GM12872 (cell line): Measurements from ENCODE around the gene TEX19.

ENCODE experiments used
- CTCF ChIP-seq: IDR thresholded peaks from 3 replicates; pipeline ENCODE4 v1.5.1; 2011; ENCODE audit warnings: low read depth, mild to moderate bottlenecking, low read length, moderate library complexity; ENCODE audit not compliant: insufficient read depth

Gene TEX19

DNA sequence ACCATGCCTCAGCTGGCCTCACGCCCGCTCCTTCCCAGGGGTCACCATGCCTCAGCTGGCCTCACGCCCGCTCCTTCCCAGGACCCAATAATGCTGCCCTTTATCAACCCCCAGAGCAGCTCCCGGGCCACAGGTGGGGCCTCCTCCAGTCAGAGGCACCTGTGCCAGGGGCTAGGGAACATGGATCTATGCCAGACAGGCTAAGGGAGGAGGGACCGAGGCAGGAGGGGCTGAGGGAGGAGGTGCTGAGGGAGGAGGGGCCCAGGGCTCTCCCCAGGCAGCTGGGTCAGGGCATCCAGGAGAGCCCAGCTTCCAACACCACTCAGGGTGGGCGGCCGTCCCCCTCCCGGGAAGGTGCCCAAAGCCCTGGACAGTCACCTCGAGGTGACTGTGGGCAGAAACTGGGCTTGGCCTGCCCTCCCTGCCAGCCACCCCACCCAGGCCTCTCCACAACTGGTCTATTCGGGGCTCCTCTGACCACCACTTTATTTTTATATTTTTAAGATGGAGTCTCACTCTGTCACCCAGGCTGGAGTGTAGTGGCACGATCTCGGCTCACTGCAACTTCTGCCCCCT is 31.9 kb downstream of the TEX19 start:
- TF ChIP-seq CTCF = no peak

- no peak for TF ChIP-seq CTCF
Measured at GRCh38 chr17:82391496-82392066, 32.5 kb downstream of the TEX19 start.

DNA sequence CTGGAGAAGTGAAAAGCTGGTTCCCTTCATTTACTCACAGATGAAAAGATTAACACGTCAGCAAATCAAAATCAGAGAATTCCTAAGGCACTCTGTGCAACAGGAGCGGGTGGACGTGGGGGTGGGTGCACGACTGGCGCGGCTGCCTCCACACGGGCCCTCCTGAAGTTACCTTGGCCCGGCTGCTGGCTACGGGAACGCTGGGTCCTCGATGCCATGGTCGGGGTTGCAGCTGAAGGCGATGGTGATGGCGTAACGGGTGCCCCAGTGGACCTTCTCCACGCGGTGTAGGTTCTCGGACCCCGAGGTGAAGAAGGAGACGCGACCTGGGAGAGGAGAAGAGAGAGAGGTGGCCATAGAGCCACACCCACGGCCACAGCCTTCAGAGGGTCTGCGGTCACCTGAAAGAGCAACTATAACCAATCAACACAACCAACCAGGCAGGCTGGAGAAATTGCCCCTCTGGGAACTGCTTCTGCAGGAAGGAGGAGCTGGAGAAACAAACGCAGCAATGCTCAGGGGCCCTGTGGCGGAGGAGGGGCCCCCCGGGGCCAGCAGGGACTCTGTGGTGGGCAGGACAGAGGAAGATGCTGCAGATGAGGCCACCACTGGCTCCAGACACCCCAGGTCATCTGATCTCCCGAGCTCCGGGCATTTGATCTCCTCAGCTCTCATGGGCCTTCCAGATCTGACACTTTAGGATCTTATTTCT is 33.3 kb downstream of the TEX19 start:
- no peak for TF ChIP-seq CTCF

DNA sequence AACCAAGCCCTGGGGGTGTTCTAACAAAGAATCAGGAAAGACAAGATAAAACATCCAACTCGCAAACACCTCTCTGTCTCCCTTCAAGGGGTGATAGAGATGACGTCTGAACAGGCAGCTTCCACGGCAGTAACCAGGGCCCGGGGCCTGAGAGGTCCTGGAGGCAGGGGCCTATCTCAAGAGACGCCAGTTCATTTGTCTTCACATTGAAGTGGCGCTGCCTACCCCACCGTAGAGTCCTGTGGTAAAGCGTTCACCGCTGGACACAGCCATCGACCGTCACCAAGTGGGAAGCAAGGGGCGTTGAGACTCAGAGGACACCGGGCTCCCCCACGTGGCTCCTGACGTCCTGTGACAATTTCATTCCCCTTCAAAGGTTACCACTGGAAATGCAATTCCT is 33.9 kb downstream of the TEX19 start:
- TF ChIP-seq CTCF = no peak

DNA sequence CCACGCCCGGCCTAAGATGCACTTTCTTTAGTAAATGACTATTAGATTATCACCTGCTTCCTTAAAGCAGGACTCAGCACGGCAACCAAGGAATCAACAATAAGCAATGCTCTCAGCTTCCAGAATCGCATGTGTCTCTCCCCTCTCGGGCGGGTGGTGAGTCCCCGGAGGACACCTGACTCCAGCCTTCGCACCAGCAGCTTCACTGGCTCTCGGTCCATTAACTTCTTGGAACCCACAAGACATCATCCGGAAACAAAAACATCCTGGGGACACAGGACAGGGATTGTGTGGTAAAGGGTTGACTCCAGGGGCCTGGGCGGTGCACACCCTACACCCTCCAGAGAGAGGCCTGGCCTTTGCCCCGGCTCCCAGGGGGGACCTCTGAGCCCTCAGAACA is 35.2 kb downstream of the TEX19 start:
- TF ChIP-seq CTCF = no peak

DNA sequence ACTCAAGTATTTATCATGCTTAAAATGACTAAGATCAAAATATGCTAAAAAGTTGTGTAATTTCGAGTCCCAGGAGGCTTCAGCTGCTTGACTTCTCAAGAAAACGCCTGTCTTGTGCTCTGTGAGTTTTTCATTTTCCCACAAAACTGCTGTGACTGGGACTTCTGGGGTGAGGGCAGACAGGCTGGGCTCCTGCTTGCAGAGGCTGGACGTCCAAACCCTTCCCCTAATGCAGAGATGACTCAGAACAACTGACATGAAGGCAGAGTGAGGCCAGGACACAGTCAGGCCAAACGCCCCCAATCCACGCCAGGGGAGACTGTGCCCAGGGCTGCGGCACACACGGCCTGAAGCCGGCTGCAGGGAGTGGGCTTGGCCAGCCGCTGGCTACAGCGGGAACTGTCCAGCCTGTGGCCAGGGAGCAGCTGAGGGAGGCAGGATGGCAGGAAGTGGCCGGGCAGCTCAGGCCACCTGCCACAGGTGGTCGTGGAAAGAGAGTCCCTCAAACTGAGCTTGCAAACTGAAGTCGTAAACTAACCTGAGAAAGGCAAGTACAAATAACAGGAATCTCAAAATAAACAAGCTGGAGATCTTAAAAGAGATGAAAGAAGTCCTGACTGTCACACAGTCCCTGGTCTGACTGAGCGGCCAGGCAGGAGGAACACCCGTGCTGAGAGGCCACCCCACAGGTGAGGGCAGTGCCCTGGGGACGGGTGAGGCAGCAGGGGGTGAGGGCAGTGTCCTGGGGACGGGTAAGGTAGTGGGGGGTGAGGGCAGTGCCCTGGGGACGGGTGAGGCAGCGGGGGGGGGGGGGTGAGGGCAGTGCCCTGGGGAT is 37.8 kb downstream of the TEX19 start:
- no peak for TF ChIP-seq CTCF
